Naive thymus-derived CD8-positive, alpha-beta T cell (primary cell): ENCODE data around the gene OR2T29. TPM values are rescaled to one million over a fixed set of nuclear protein-coding genes. Genes with fewer than 3 reads are reported as not detected.

Experiments
- polyA plus RNA-seq, 3 donors: library from polyadenylated mRNA; unstranded; fragments of 300-500 nt; fragmentation: Illumina TruSeq; gene quantifications; one replicate each; pipeline ENCODE4 v1.2.3, GENCODE V29; 2021
- total RNA-seq, 8 experiments: library from RNA in 2 of 8; stranded (reverse) in 2 of 8; gene quantifications; one replicate each; pipeline ENCODE4 v1.2.3 and lab custom pipeline; 2021 to 2026

The OR2T29 gene
- total and polyA plus RNA-seq, 5 experiments from 2014 or later = not detected

Other genes starting within 250 kb of the OR2T29 start
- not detected for gene OR2M7, start 238.2 kb downstream of the OR2T29 start, total RNA-seq
- not detected for gene OR2M7, start 238.2 kb downstream of the OR2T29 start, polyA plus RNA-seq
- gene OR14C36, start 214.0 kb downstream of the OR2T29 start, total RNA-seq = not detected
- gene OR14C36, start 214.0 kb downstream of the OR2T29 start, polyA plus RNA-seq = not detected
- not detected for gene OR2T4, start 201.1 kb downstream of the OR2T29 start, total RNA-seq
- gene OR2T4, start 201.1 kb downstream of the OR2T29 start, polyA plus RNA-seq = not detected
- gene OR2T6, start 187.0 kb downstream of the OR2T29 start, total RNA-seq = not detected
- not detected for gene OR2T6, start 187.0 kb downstream of the OR2T29 start, polyA plus RNA-seq
- gene OR2T1, start 159.7 kb downstream of the OR2T29 start, total RNA-seq = not detected
- gene OR2T1, start 159.7 kb downstream of the OR2T29 start, polyA plus RNA-seq = not detected
- gene OR2T2, start 117.1 kb downstream of the OR2T29 start, total RNA-seq = not detected
- gene OR2T2, start 117.1 kb downstream of the OR2T29 start, polyA plus RNA-seq = not detected
- not detected for gene OR2T3, start 89.4 kb downstream of the OR2T29 start, total RNA-seq
- gene OR2T3, start 89.4 kb downstream of the OR2T29 start, polyA plus RNA-seq = not detected
- gene OR2T5, start 74.2 kb downstream of the OR2T29 start, total RNA-seq = not detected
- gene OR2T5, start 74.2 kb downstream of the OR2T29 start, polyA plus RNA-seq = not detected
- gene OR2G6, start 54.7 kb downstream of the OR2T29 start, total RNA-seq = not detected
- gene OR2G6, start 54.7 kb downstream of the OR2T29 start, polyA plus RNA-seq = not detected
- gene OR2T34, start 12.0 kb upstream of the OR2T29 start, total RNA-seq = not detected
- gene OR2T34, start 12.0 kb upstream of the OR2T29 start, polyA plus RNA-seq = under 1 TPM in 1 of 3 donors, not detected in 2; 0.17 TPM
- not detected for gene OR2T10, start 34.9 kb upstream of the OR2T29 start, total RNA-seq
- gene OR2T10, start 34.9 kb upstream of the OR2T29 start, polyA plus RNA-seq = not detected
- gene OR2T11, start 72.3 kb upstream of the OR2T29 start, total RNA-seq = not detected
- gene OR2T11, start 72.3 kb upstream of the OR2T29 start, polyA plus RNA-seq = not detected
- not detected for gene OR2T35, start 82.5 kb upstream of the OR2T29 start, total RNA-seq
- not detected for gene OR2T35, start 82.5 kb upstream of the OR2T29 start, polyA plus RNA-seq
- gene OR2T27, start 92.8 kb upstream of the OR2T29 start, total RNA-seq = not detected
- gene OR2T27, start 92.8 kb upstream of the OR2T29 start, polyA plus RNA-seq = not detected
- gene OR14I1, start 140.0 kb upstream of the OR2T29 start, total RNA-seq = not detected
- gene OR14I1, start 140.0 kb upstream of the OR2T29 start, polyA plus RNA-seq = not detected
- gene LYPD8, start 193.0 kb upstream of the OR2T29 start, total RNA-seq = not detected
- not detected for gene LYPD8, start 193.0 kb upstream of the OR2T29 start, polyA plus RNA-seq